GM19351 (cell line): ENCODE results near the gene DISP1.
A peak's percentile ranks its signal among the peaks of the same experiment; 100 is the strongest.

Source experiments
- ATAC-seq: cut with Tn5 transposase; IDR thresholded peaks from one replicate; pipeline ENCODE4 v1.9.1; 2021; ENCODE audit warnings: mild to moderate bottlenecking, moderate library complexity; ENCODE audit not compliant: unreplicated experiment

The DISP1 gene

GRCh38 chr1:222814536-222815439 lies at the start of gene DISP1:
TSS of gene DISP1 (plus strand) at chr1:222815039. CDS start at chr1:222942824, 127,785 bp downstream.
- peak; percentile 86 for ATAC-seq

- ATAC-seq = no peak
Observed at GRCh38 chr1:222767152-222767571, 47.7 kb upstream of the DISP1 start.

GRCh38 chr1:222768592-222768991 lies 46.2 kb upstream of the DISP1 start:
- ATAC-seq = no peak

GRCh38 chr1:222769181-222769580 lies 45.7 kb upstream of the DISP1 start:
- no peak for ATAC-seq

- ATAC-seq = no peak
Observed at GRCh38 chr1:222769971-222770620, 44.7 kb upstream of the DISP1 start.

- ATAC-seq = peak; percentile 82
Observed at GRCh38 chr1:222772996-222773379, 41.9 kb upstream of the DISP1 start.

GRCh38 chr1:222777463-222777862 lies 37.4 kb upstream of the DISP1 start:
- no peak for ATAC-seq

- no peak for ATAC-seq
Observed at GRCh38 chr1:222777977-222778376, 36.9 kb upstream of the DISP1 start.

GRCh38 chr1:222781251-222781650 lies 33.6 kb upstream of the DISP1 start:
- no peak for ATAC-seq

GRCh38 chr1:222783051-222783450 lies 31.8 kb upstream of the DISP1 start:
- no peak for ATAC-seq

- no peak for ATAC-seq
Observed at GRCh38 chr1:222784371-222784770, 30.5 kb upstream of the DISP1 start.

GRCh38 chr1:222784916-222785315 lies 29.9 kb upstream of the DISP1 start:
- no peak for ATAC-seq

- ATAC-seq = no peak
Observed at GRCh38 chr1:222785529-222785928, 29.3 kb upstream of the DISP1 start.

GRCh38 chr1:222786121-222786520 lies 28.7 kb upstream of the DISP1 start:
- ATAC-seq = no peak

- ATAC-seq = no peak
Observed at GRCh38 chr1:222787729-222788128, 27.1 kb upstream of the DISP1 start.

GRCh38 chr1:222788402-222789156 lies 26.3 kb upstream of the DISP1 start:
- peak; percentile 68 for ATAC-seq

- no peak for ATAC-seq
Observed at GRCh38 chr1:222790115-222790514, 24.7 kb upstream of the DISP1 start.

- ATAC-seq = no peak
Observed at GRCh38 chr1:222790520-222790919, 24.3 kb upstream of the DISP1 start.

- no peak for ATAC-seq
Observed at GRCh38 chr1:222791006-222791710, 23.7 kb upstream of the DISP1 start.

- no peak for ATAC-seq
Observed at GRCh38 chr1:222792744-222793143, 22.1 kb upstream of the DISP1 start.
